GM08714 (cell line): ENCODE data around the gene P2RX5.
"Not testable (repeated sequence)": the region's sequence is repeated elsewhere in the genome, so short reads cannot be mapped to it uniquely, and the experiment has no call there.

ENCODE experiments used
- H3K4me3 ChIP-seq: fragments of 200-500 bp; sonication (Bioruptor generic); 2 replicates; pipeline ENCODE4 v1.5.1; 2014; ENCODE audit warnings: mild to moderate bottlenecking, low read length, inconsistent platforms
- ZNF274 ChIP-seq: IDR thresholded peaks from 2 replicates; pipeline ENCODE4 v1.6.1; 2012; ENCODE audit warnings: mild to moderate bottlenecking, low read depth, low read length

P2RX5 gene

DNA sequence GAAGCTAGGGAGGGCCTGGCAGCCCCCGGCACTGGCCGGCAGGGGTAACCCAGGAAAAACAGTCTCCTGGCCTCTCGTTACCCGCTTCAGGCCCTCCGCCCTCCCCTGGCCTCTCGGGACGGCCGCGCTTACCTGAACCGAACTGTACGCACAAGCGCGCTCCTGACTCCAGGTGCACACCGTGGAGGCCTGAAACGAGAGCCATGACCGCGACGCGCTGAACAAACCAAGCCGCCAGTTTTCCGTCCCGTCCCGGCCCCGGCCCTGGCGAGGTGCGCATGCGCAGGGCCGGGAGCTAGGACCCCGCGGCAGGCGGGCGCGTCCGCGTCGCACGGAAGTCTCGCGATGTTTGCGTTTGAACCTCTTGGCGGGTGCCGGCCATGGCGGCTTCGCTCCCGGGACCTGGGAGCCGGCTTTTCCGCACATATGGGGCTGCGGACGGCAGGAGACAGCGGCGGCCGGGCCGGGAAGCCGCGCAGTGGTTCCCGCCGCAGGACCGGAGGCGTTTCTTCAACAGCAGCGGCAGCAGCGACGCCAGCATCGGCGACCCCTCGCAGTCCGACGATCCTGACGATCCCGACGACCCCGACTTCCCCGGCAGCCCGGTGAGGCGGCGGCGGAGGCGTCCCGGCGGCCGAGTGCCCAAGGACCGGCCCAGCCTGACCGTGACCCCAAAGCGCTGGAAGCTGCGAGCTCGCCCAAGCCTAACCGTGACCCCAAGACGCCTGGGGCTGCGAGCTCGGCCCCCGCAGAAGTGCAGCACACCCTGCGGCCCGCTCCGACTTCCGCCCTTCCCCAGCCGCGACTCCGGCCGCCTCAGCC lies 27.8 kb upstream of the P2RX5 start, which contains the start of gene HASPIN:
Gene HASPIN (plus strand): TSS at position 348 of the 822 bp plus-strand sequence. CDS start 33 bp downstream, at position 381.
- TF ChIP-seq ZNF274, result no peak

DNA sequence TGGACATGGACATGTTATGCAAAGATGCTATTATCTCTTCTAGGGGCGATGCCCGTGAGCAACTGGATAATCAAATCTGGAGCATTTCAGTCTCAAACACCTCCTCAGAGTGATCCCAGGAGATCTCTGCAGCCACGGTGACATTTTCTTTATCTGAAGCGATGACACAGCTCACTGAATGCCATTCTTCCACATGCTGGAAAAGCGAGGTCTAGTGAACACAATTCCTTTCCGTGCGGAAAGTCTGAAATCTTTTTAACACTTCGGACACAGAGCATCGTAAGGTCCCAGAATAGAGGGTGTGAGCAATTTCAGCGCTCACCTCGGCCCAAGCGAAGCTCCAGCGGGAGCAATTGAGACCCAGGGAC lies 27.2 kb upstream of the P2RX5 start:
- H3K4me3 ChIP-seq, result peak overlapping the region; percentile 80
- no peak for TF ChIP-seq ZNF274

More for the DNA sequence above, 27.8 kb upstream of the P2RX5 start, which contains the start of gene HASPIN:
- peak within 1 kb of the TSS; percentile 80 for H3K4me3 ChIP-seq

DNA sequence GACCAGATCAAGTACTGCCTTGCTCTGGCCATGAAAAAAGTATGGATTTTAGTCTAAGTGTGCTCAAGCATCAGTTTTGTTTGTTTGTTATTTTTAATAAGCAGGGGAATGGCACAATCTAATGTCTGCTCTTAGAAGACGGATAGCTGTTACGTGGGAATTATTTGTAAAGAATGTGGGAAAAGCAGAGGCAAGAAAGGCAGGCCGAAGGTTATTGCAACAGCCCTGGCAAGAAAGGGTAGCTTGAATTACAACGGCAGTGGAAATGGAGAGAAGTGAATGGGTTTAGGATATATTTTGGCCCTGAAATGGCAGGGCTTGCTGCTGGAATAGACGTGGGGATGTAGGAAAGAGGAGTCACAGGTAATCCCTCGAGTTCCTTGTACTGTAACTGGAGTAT lies 26.8 kb upstream of the P2RX5 start:
- no peak for TF ChIP-seq ZNF274
- H3K4me3 ChIP-seq, result peak overlapping the region; percentile 80

- no peak for TF ChIP-seq ZNF274
- no peak overlapping the region for H3K4me3 ChIP-seq
Observed at GRCh38 chr17:3719265-3719664, 23.3 kb upstream of the P2RX5 start.

GRCh38 chr17:3718201-3718600 lies 22.2 kb upstream of the P2RX5 start:
- TF ChIP-seq ZNF274, result no peak

GRCh38 chr17:3715296-3715695 lies 19.3 kb upstream of the P2RX5 start:
- TF ChIP-seq ZNF274, result no peak
- H3K4me3 ChIP-seq, result no peak overlapping the region

More at GRCh38 chr17:3718201-3718600, 22.2 kb upstream of the P2RX5 start:
- no peak overlapping the region for H3K4me3 ChIP-seq

DNA sequence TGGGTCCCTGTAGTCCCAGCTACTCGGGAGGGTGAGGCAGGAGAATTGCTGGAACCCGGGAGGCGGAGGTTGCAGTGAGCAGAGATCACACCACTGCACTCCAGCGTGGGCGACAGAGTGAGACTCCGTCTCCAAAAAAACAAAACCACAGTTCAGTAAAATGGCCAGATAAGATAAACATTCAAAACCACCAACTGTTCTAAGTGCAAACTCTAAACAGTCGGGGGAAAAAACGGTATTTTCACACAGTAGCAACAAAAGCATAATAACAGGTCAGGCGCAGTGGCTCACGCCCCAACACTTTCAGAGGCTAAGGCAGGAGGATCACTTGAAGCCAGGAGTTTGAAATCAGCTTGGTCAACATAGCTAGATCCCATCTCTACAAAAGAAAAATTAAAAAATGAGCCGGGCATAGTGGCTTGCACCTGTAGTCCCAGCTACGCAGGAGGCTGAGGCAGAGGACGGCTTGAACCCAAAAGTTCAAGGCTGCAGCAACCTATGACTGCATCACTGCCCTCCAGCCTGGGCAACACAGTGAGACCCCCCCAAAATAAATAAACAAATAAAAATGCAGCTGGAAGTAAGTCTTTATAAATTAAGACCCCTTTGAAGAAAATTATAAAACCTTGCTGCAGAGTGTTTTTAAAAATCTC lies 17.0 kb upstream of the P2RX5 start:
- no peak overlapping the region for H3K4me3 ChIP-seq

DNA sequence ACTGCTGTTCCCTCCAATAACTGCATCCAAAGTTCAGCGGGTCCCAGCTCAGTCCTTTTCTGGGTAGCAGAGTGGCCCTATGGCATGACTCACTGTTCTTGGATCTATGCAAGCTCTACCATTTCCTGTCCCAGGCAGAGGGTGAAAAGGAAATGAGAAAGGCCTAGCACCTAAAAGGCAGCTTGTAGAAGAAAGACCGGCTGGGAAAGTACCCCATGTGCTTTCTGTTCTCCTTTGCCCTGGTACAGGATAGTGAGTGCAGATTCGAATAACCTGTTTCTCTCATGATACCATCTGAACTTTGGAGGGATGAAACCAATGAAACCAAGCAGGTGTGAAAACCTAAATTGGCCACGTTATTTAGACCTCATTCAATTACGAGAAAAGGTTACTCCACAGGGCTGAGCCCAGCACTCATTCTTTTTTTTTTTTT lies 15.0 kb upstream of the P2RX5 start:
- H3K4me3 ChIP-seq, result peak overlapping the region; percentile 40; the same call in 1 of the 2 replicates
- TF ChIP-seq ZNF274, result no peak

More for the DNA sequence above, 17.0 kb upstream of the P2RX5 start:
- TF ChIP-seq ZNF274, result no peak

- no peak for TF ChIP-seq ZNF274
- no peak overlapping the region for H3K4me3 ChIP-seq
Observed at GRCh38 chr17:3708366-3708765, 12.4 kb upstream of the P2RX5 start.

DNA sequence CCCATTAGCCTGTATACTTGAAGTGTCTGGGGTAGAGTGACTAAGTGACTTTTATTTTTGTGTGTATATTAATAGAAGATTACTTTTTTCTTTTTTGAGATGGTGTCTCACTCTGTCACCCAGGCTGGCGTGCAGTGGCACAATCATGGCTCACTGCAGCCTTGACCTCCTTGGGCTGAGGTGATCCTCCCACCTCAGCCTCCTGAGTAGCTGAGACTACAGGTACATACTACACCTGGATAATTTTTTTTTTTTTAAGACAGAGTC lies 9.7 kb upstream of the P2RX5 start:
- H3K4me3 ChIP-seq, result not testable (repeated sequence)

DNA sequence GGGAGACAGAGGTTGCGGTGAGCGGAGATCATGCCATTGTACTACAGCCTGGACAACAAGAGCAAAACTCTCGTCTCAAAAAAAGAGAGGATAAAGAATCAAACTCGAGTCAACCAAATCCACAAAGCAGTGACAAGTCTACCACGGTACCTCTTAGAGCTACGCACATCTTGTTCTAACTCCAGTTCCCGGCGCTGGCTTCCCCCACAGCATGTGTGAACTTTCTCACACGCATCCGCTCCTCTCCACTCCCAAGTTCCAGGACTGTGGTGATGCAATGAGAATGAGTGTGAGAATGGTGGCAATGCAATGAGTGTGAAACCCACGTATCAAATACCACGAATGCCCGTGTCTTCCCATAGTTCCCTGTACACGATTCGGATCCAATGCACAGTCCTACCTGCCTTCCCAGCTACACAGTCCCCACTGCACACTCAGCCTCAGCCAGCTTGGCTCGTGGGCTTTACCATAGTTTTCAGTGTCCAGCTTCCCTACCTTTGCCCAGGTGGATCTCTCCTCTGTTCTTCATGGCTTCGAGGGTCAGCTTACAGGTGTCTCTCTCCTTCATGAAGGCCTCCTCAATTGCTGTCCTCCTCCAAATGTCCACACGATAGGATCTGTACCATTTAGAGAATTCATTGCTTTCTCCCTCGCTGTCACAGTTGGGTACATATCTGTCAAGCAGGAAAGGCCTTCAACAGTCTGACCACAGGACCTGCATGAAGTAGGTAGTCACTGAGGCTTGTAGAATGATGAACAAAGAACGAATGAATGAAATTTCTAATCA lies 9.2 kb upstream of the P2RX5 start:
- H3K4me3 ChIP-seq, result no peak overlapping the region
- TF ChIP-seq ZNF274, result no peak

GRCh38 chr17:3702041-3702539 lies 6.1 kb upstream of the P2RX5 start:
- H3K4me3 ChIP-seq, result not testable (repeated sequence)

DNA sequence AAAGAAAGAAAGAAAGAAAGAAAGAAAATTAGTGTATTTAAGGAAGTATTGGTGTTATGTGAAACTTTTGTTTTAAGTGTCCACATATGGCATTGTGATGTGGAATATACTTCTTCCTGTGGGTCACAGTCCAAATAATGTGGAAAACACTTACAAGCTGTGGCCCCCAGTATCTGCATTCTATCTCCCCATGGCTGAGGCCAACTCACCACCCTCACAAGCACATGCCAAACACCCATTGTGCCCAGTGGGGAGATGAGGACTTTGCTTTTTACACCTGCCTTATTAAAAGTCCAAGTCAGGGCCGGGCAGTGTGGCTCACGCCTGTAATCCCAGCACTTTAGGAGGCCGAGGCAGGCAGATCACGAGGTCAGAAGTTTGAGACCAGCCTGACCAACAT lies 4.0 kb upstream of the P2RX5 start:
- no peak for TF ChIP-seq ZNF274
- no peak overlapping the region for H3K4me3 ChIP-seq

GRCh38 chr17:3698139-3698538 lies 2.2 kb upstream of the P2RX5 start:
- no peak for TF ChIP-seq ZNF274
- H3K4me3 ChIP-seq, result no peak overlapping the region

- TF ChIP-seq ZNF274, result no peak
- H3K4me3 ChIP-seq, result no peak overlapping the region
Observed at GRCh38 chr17:3697103-3697476, 1.1 kb upstream of the P2RX5 start.
